SK-N-SH treated with all-trans-retinoic acid at 6 μM for 48 hours (cell line): ENCODE measurements around the gene AGPAT3.

Source experiments
- PPARA ChIP-seq: fragments of 250-450 bp; sonication (Bioruptor Pico); IDR thresholded peaks from 2 replicates; pipeline ENCODE4 v1.5.0; 2020; ENCODE audit warnings: mild to moderate bottlenecking, borderline replicate concordance
- ZC3H10 ChIP-seq: fragments of 250-450 bp; sonication (Bioruptor Pico); IDR thresholded peaks from 2 replicates; pipeline ENCODE4 v1.5.1; 2021; ENCODE audit warnings: mild to moderate bottlenecking, moderate library complexity

DNA sequence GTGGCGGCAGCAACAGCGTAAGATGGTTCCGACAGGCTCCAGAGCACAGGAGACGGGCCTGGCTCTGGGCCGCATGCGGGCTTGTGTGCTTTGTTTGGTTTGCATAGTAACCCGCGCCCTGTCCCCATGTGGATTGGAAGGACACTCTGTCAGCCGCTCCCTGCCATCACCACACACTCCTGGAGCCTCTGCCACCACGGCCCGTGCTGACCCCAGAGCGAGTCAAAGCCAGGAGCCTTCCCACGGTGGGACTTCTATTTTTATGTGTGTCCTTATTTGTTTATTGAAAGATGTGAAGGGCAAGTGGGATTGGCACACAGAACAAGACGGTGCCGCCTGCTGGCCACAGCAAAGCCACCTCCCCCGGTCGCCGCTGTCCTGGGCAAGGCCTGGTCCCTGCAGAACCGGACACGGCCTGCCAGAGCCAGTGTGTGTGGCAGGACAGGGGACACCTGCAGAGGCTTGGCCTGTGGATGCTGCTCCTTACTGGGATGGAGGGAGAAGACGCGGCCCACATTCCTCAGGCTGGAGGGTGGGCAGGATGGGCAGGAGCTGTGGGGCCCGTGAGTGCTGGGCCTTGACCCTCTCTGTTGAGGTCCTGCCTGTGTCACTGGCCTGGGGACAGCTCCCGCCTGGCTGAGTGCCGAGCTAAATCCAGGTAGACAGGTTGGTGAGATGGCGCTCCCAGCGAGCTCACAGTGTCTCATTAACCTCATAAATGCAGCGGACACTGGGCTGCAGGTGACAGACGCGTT, 64.4 kb downstream of the AGPAT3 start:
- TF ChIP-seq PPARA (CRISPR knock-in tag): no peak
- TF ChIP-seq ZC3H10 (CRISPR knock-in tag): no peak
